NK-92 treated with Interleukin-12 subunit alpha and Interleukin-12 subunit beta, amount 100 ng/mL, for 24 hours (cell line): ENCODE measurements around the gene MYRF.

Experiments
- DNase-seq: peaks from one replicate; lab custom pipeline; 2025; lab: John Stamatoyannopoulos, UW

Gene MYRF

DNA sequence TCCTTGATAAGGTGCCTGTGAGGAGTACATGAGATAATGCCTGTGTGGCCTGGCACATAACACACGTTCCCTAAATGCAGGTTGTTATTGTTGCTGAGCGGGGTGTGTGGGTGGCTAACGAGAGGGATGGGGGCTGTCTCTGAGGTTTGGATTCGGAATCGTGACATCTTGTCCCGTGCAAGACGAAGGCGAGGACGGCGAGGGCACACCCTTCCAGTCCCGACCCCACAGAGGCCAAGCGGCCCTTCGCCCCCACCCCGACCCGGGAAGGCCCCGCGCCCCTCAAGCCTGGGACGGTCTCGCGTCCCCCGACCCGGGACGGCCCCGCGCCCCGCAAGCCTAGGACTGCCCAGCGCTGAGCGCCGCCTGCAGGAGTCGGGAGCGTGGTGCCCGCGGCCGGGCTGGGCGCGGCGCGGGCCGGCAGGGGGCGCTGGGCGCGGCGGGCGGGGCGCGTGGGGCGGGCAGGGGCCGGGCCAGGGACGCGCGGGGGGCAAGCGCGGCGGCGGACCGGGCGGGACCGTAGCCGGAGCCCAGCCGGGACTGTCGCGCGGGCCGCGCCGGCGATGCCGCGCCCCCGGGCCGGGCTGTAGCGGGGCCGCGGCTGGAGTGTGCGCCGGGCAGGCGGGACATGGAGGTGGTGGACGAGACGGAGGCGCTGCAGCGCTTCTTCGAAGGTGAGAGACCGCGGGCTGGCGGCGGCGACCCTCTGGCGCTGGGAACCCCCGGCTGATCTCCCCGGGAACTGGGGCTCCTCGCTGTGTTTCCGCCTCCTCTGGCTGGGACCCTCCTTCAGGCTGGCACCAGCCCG is at the start of gene MYRF:
TSS of gene MYRF (plus strand) at position 520 of the 808 bp plus-strand sequence. CDS start at position 629, 109 bp downstream.
- DNase-seq: no peak

DNA sequence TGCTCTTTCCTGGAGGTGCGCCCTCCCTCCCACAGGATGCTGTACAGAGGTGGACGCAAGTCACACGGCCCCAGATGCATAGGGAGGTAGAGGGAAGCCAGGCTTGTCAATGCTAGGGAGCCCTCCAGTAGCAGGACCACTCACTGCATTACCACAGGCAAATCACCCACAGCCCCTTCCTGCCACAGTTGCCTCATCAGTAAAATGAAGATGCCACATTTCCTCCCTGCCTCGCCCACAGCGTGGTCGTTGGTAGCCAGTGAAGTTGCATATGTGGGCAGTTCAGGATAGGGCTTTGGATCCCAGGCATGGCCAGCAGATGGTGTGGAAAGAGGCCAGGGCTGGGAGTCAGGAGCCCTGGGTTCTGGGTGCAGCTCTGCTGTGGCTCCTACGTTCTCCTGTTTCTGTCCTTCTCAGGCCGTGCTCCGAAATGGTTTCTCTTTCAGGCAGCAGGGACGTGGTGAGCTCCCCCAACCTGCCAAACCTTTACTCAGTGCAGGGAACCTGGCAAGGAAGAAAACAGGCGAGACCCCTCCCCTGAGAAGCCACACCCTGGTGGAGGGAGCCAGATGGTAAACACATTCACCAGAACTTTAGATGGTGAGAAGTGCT is 49.6 kb upstream of the MYRF start:
- DNase-seq: no peak

DNA sequence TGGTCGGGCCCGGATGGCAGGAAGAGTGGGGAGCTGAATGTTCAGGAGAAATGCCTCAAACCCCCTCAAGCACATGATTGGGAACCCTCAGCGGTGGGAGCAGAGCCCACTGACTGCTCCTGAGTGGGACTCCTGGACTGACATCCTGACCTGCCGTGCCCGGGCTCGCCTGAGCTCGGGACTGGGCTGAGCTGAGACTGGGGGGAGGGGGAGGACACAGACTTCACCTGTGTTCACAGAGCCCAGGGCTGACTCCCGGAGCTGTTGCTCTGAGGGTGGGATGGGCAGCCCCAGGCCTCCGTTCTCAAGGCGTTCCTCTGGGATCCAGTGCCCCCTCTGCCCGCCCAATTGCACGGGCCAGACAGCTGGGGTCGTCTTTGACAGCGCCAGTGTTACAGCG is 47.6 kb upstream of the MYRF start:
- DNase-seq: no peak

DNA sequence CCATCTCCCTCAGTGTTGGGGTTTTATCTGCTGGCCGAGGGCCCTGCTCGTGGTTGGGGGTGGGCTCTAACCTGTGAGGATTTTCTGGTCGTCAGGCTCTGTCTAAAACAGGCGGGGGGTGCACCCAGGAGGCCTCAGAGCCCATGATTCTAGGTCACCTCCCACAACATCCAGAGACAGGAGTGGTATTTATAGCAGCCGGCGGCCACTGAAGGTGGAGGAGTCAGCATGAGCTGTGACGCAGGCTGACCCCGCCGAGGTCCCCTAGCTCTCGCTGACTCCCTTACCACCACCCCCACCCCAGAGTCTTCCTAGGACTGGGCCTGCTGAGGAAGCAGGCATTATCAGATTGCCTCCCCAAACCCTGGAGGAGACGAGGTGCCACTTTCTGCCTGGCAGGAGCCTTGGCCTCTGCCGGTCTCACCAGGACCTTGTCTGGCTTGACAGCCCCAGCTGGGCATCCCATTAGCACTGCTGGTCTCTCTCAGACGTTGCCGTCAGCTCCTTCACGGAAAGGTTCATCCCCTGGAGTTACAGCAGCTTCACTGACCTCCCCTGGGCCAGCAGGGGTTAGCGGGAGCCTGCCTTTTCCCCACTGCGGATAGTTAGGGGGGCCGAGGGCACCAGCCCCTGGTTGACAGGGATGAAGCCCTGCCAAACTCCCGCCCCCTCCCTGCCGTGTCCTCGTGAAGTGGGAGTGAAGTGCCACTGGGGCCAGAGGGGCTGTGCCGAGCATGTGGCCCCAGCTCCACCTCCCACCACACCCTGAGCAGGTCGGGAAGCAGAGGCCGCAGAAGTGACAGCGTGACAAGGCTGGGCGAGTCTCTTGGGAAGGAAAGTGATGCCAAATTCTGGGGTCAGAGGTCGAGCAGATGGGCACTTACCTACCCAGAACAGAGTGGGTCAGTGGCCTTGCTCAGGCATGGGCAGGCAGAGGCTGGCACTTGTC is 45.7 kb upstream of the MYRF start:
- DNase-seq: no peak

DNA sequence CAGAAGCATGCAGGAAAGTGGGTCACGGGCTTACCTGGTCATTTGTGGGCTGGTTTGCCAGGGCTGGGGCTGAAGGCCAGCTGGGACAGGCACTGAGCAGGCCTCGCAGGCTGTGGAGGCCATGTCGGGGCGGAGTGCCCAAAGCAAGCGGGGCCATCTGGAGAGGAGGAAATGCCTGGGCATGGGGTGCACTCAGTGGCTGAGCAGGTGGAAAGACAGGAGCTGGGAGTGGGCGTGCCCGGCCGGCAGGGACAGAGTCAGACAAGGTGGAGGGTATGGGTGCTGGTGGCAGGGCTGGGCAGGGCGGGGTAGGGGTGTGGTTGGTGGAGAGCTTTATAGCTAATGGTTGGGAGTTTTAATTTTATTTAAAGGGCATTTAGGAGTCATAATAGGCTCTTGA is 44.9 kb upstream of the MYRF start:
- DNase-seq: no peak

DNA sequence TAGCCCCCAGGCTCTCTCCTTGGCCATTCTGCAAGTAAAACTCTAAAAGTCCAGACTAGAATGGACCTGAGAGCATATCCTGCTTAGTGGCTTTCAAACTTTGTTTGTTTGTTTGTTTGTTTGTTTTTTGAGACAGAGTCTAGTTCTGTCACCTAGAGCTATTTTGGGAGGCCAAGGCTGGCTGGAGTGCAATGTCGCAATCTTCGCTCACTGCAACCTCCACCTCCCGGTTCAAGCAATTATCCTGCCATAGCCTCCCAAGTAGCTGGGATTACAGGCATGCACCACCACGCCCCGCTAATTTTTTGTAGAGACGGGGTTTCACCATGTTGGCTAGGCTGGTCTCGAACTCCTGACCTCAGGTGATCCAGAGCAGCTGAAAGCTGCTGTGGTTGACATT is 43.3 kb upstream of the MYRF start:
- DNase-seq: no peak

DNA sequence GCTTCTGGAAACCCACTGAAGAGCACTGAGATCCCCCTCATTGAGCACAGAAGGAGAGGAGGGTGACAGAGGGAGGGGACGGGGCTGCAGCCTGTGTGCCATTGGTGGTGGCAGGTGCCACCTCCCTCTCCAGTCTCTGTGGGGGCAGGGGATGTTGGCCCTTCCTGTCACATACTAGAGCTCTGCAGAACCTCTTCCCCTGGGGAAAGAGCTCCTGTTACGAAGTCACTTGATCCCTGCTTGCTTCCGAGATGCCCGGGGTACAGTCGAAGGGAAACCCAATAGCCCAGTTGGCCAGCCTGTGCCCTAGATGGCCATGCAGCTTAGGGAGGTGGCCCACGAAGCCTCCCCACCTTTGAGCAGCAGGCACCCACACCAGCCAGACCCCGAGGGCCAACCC is 42.9 kb upstream of the MYRF start:
- no peak for DNase-seq

DNA sequence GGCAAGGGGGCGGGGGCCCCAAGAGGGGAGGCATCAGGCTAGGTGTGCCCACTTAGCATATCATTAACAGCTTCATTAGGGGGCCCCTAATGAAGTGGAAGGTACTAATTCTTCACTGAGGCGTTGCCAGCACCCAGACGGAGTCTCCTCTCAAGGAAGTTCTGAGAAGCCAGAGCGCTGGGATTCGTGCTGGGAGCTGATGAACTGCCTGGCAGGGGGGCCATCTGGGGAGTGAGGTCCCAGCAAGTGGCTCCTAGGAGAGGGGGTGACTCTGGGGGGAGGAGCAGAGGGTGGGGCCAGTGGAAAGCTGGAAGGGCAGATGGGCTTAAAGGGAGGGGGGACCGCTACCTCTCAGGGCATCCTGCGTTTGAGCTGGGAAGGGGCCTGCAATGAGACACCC is 42.4 kb upstream of the MYRF start:
- no peak for DNase-seq

DNA sequence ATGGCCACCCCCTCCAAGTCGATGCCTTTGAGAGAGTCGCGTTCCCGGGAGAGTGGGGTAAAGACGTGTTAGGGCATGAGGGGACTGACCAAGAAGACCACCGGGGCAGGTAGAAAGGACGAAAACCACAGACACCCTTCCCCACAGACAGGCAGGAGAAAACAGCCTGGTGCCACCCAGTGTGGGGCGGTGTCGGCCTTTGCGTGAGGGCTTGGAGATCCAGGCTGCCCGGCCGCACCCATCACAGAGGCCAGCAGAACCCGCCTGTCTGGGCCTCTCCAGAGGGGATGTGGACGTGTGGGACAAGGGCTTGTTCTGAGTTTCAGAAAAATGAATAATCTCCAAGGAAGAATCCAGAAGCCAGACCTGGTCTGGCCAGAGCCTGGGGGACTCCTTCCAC is 41.4 kb upstream of the MYRF start:
- DNase-seq: no peak

DNA sequence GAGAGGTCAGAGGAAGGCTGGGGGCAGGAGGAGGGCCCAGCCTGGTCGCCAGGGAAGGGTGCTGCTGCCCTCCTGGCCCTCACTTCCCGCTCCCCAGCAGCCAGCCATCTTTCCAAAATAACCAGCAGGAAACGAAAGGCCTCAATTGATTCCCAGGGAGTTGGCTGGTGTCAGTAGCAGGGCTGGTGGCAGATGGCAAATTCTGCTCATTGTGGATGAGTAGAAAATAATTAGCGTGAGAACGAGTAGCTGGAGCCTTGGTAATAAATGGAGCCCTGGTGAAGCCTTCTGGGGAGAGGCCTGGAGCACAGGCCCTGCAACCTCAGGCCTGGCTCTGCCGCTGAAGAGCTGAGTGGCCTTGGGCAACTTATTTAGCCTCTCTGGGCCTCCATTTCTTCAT is 40.9 kb upstream of the MYRF start:
- DNase-seq: no peak

DNA sequence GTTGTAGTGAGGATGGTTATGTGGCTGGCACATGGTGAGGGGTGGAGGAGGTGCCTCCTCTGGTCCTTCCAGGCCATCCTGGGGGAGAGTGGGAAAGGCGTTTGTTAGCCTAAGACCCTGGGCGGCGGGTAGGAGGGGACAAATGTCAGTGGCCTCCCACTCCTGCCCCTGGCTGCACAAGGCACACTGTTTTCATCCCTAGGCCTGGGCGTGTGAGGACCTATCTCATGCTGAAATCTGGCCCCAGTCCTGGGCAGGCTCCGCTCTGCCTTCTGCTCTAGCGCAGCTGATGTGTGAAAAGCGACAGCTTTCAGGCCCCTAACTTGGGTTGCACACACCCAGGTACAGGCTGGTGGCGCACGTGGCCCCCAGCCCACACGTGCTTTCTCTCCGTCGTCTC is 40.1 kb upstream of the MYRF start:
- DNase-seq: no peak

DNA sequence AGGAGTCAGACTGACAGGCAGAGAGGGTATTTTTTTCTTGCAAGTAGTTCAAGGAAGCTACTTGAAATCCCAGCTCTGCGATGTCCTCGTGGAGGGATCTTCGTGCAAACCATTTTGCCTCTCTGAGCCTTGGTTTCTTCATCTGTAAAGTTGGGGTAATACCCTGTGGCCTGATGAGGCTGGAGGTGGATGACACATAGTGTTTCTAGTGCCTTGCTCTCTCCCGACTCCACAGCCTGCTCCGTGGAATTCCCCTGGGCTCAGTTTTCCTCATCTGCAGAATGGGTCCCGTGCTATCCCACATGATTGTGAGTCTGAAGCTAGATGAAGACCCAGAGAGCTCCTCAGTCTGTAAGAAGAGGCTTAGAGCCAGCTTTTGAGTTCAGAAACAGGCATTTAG is 39.6 kb upstream of the MYRF start:
- DNase-seq: no peak

DNA sequence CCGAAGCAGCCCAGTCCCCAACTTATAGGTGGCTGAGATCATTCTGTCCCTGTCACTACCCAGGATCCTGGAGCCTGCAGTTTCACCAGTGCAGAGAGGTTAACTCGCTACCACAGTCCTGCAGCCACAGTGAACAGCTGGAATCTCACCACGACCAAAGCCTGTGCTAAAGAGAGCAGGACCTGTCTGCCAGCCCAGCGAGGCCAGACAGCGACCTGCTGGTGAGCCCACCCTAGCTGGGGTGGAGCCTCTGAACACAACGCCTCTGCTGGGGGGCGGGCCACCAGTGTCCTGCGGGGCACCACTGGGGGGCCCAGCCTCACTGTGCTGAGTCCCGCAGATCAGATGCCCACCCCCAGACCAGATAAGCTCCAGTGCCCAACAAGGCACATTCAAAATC is 39.0 kb upstream of the MYRF start:
- no peak for DNase-seq

DNA sequence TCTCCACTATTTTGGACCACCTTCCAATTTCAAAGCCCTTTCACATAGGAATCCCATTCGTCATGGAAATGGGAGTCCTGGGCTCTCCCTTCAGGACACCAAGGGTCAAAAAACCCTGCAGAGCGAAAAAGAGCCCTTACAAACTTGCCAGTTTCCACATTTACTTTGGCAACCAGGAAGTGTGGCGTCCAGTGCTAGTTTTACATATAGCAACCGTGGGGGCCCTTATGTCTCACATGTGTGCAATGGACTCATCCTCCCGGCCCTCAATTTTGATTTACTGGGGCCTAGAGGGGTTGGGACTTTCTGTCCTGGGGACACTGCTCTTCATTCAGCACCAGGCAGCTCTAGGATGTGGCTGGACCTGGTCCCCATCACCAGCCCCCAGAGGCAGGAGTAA is 38.5 kb upstream of the MYRF start:
- no peak for DNase-seq

DNA sequence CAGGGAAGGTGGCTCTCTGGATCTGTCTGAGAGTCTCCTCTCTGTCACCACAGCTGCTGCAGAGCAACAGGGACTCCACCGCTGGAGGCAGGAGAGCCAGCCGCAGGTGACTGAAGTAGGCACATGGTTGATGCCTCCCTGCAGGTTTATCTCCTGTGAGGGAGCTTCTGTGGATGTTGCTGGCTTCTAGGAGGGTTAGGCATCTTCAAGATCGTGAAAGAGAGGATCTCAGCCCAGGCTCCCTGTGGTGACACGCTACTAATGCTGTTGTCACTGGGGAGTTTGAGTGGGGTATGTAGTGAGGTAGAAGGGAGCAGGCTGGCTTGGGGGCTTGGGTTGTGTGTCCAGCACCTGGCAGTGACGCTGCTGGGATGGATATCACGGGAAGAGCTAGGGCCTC is 38.1 kb upstream of the MYRF start:
- no peak for DNase-seq

DNA sequence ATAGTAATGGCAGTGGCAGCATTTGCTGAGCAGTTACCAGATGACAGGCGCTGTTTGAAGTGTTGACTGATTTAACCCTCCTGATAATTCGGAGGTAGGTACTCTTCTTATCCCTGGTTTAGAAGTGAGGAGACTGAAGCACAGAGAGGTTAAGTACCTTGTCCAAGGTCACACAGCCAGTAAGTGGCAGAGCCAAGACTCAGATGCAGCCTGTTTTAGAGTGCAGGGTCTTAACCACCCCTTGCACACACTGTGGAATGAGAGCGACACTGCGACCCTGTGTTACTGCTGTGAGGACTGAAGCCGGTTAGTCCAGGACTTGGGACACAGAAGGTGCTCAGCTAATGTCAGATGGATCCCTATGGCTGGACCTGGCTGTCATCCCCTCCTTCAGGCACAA is 37.5 kb upstream of the MYRF start:
- no peak for DNase-seq

DNA sequence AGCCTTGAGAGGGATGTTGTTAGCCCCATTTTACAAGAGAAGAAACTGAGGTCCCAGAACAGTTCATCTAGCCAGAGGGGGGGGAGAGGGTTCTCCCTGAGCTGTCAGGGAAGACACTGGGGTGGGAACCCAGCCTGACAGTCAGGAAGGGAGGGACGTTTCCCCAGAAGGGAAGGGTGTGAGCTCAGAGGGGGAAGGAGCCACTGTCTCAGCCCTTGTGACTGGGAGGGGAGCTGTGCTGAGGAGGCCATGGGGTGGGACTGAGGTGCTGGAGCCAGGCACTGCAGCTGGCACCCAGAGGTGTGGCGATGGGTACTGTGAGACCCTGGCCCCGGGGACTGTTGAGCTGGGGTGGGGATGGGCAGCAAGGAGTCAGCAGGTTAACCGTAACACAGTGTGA is 36.6 kb upstream of the MYRF start:
- no peak for DNase-seq

DNA sequence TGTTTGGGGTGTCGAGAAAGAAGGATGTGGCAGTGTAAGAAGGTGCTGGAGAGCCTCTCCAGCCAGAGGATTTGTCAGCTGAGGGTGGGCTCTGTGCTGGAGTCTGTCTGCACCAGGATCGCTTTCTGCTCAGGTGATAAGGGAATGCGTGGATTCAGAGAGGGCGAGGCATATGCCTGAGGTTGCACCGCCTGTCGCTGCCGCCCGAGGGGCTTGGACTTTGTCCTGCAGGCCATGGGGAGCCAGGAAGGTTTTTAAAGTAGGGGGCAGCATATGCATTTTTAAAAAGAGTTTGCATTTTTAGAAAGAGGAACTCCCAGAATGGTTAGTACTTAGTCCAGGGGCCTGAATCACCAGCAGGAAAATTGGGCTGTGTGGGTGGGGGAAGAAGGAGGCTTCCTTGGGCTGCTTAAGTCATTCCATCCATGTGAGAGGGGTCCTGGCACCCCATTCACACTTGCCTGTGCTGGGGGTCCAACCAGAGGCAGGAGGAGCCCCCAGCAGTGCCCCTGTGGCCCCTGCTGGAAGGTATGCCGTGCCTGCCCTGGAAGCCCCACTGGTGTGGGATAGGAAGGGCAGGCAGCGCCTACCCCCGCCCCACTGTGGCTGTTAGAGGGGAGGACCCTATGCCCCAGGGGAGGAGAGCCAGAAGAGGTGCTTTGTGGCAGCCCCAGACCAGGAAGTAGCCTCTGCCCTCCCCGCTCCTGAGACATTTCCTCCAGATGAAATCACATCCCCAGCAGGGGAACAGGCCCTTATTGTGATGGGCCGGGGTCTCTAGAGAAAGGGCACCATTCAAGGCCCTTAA is 35.8 kb upstream of the MYRF start:
- no peak for DNase-seq

DNA sequence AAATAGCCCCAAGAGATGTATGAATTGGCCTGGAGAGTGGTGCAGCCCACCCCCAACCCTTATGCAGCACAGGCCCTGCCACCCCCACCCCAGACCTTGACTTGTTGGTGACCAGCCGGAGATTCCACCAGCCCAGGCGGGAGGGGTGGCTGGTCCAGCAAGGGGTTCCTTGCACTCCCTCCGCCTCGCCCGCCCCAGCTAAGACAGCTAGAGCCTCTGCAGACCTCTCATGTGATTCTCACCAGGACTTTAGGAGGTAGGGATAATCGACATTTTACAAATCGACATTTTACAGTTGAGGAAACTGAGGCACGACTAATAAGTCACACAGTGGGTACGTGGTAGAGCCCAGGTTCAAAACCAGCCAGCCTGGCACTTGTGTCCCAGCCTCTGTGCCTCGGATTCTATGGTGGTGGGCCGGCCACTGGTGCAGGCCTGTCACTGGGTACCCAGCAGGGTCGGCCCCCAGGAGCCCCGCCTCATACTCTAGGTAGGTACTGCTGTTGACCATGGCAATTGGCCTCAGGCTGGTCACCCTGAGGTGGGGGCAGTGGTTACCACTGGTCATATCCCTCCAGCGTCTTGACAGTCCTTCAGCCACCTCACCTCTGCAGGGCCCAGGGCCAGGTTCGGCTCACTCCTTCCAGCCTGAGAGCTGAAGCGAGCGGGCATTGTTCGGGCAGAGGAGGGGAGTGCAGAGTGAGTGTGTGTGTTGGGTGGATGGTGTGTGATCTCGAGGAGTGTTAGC is 35.0 kb upstream of the MYRF start:
- no peak for DNase-seq

DNA sequence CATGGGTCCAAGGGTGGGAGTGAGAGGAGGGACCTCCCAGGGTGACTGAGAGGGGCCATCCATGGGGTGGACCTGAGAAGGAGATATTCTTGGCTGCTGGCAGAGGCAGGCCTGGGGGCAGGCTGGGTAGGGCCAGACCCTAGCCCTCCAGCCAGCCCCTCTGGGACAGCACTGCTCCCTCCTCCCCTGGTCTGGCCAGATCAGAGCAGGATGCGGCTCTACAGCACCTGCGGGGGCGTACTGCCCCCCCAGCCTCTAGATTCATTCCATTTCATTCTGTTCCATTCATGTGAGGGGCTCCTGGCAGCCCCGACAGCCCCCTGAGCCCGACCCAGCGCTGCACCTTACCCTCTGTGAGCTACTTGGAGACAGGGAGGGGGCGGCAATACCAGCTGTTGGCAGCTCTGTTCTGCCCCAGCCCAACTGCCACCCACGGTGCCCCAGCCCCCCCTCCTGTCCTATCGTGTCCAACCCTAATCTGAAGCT is 34.3 kb upstream of the MYRF start:
- DNase-seq: no peak
